Measurements from ENCODE around the gene HSPA12B.

GRCh38 chr20:3685341-3685740 is 47.1 kb upstream of the HSPA12B start:
- TF ChIP-seq, protein P1, sequence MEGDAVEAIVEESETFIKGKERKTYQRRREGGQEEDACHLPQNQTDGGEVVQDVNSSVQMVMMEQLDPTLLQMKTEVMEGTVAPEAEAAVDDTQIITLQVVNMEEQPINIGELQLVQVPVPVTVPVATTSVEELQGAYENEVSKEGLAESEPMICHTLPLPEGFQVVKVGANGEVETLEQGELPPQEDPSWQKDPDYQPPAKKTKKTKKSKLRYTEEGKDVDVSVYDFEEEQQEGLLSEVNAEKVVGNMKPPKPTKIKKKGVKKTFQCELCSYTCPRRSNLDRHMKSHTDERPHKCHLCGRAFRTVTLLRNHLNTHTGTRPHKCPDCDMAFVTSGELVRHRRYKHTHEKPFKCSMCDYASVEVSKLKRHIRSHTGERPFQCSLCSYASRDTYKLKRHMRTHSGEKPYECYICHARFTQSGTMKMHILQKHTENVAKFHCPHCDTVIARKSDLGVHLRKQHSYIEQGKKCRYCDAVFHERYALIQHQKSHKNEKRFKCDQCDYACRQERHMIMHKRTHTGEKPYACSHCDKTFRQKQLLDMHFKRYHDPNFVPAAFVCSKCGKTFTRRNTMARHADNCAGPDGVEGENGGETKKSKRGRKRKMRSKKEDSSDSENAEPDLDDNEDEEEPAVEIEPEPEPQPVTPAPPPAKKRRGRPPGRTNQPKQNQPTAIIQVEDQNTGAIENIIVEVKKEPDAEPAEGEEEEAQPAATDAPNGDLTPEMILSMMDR (IDR thresholded peaks at IDR 0.05; ENCODE audit: low read depth, low read length, poor library complexity, severe bottlenecking): no peak
- TF ChIP-seq EZH2phosphoT487 (IDR thresholded peaks at IDR 0.05; ENCODE audit: borderline replicate concordance, low read length): no peak
